HCT116 (cell line): Measurements from ENCODE around the gene LRRN2. TPM values are rescaled to one million over a fixed set of nuclear protein-coding genes. Genes with fewer than 3 reads are reported as not detected.

Experiments
- ATAC-seq: fragments of 200-7000 bp; cut with Tn5 transposase; 2 replicates; pipeline ENCODE4 v1.9.1; 2020; ENCODE audit warnings: mild to moderate bottlenecking, moderate library complexity
- BruUV-seq: library from RNA; stranded (reverse); fragments of 400-500 nt; replicated peaks from 2 replicates; lab custom pipeline; 2021; lab: Mats Ljungman, UMichigan
- CTCF ChIA-PET: fragments of 300-600 bp; sonication (Branson Sonifier 250); formaldehyde crosslinking; loops from one replicate; lab custom pipeline; 2021; ENCODE audit warnings: antibody characterized with exemption; lab: Charles Lee
- POLR2A ChIA-PET: fragments of 300-600, 350-600 bp; sonication (Branson Sonifier 250); formaldehyde crosslinking; loops from one replicate; lab custom pipeline; 2021; ENCODE audit warnings: antibody characterized with exemption; lab: Charles Lee
- RAD21 ChIA-PET, 2 experiments: fragments of 300-600 bp; sonication (Branson Sonifier 250); formaldehyde crosslinking; loops; one replicate each; lab custom pipeline; 2023; ENCODE audit warnings: low total read pairs in 2 of 2; ENCODE audit not compliant: uncharacterized antibody in 2 of 2, unreplicated experiment in 2 of 2, low non-redundant PET in 1 of 2; lab: Charles Lee
- DNase-seq: peaks from one replicate; pipeline ENCODE4 v3.0.0-alpha.2; 2010; ENCODE audit warnings: low read depth, low spot score
- H2AFZ ChIP-seq: fragments of 200-600 bp; shearing (Covaris generic), sonication (generic); 2 replicates; pipeline ENCODE4 v1.6.1; 2017; ENCODE audit warnings: low read depth, mixed run types, mixed read lengths, antibody characterized with exemption, low read length; ENCODE audit not compliant: poor library complexity, severe bottlenecking
- H3K27ac ChIP-seq: 2 replicates; pipeline ENCODE4 v1.5.1; 2012; ENCODE audit warnings: low read depth, low read length
- H3K27me3 ChIP-seq: fragments of 200-600 bp; sonication (generic); 2 replicates; pipeline ENCODE4 v1.6.1; 2016; ENCODE audit warnings: mixed run types, low read length, mixed read lengths; ENCODE audit not compliant: insufficient read depth
- H3K36me3 ChIP-seq, 2 experiments: fragments of 200-500 bp in 1 of 2; fragments of 200-600 bp in 1 of 2; sonication (Bioruptor generic) in 1 of 2; sonication (generic) in 1 of 2; 2 replicates each; pipeline versions ENCODE4 v1.5.1 to v1.6.1; 2014 to 2016; ENCODE audit warnings: low read length in 2 of 2, inconsistent platforms in 1 of 2, mixed read lengths in 1 of 2, mixed run types in 1 of 2; ENCODE audit not compliant: insufficient read depth in 2 of 2, control insufficient read depth in 1 of 2
- H3K4me1 ChIP-seq, 2 experiments: fragments of 200-600 bp in 1 of 2; sonication (generic) in 1 of 2; 2 replicates each; pipeline versions ENCODE4 v1.5.1 to v1.6.1; 2012 to 2017; ENCODE audit warnings: low read length in 2 of 2, inconsistent platforms in 1 of 2, mild to moderate bottlenecking in 1 of 2, mixed read lengths in 1 of 2, mixed run types in 1 of 2, moderate library complexity in 1 of 2; ENCODE audit not compliant: insufficient read depth in 2 of 2, control insufficient read depth in 1 of 2
- H3K4me2 ChIP-seq: fragments of 200-600 bp; sonication (generic); 2 replicates; pipeline ENCODE4 v1.6.1; 2017; ENCODE audit warnings: mixed run types, low read length, mixed read lengths
- H3K4me3 ChIP-seq, 2 experiments: fragments of 200-600 bp in 1 of 2; sonication (generic) in 1 of 2; replicated peaks in 1 of 2; 2 replicates each; pipeline ENCODE4 v1.5.1; 2011 to 2016; ENCODE audit warnings: low read length in 2 of 2, control low read depth in 1 of 2, low read depth in 1 of 2, mild to moderate bottlenecking in 1 of 2, mixed read lengths in 1 of 2, mixed run types in 1 of 2
- H3K79me2 ChIP-seq: fragments of 200-600 bp; sonication (generic); 2 replicates; pipeline ENCODE4 v1.6.1; 2017; ENCODE audit warnings: mild to moderate bottlenecking, mixed run types, low read length, moderate library complexity, mixed read lengths; ENCODE audit not compliant: insufficient read depth
- H3K9ac ChIP-seq: fragments of 200-600 bp; sonication (generic); 2 replicates; pipeline ENCODE4 v1.6.1; 2016; ENCODE audit warnings: low read length, mixed read lengths
- H3K9me2 ChIP-seq: fragments of 200-600 bp; sonication (generic), shearing (Covaris generic); 2 replicates; pipeline ENCODE4 v1.6.1; 2017; ENCODE audit warnings: mixed run types, mild to moderate bottlenecking, moderate library complexity; ENCODE audit not compliant: insufficient read depth
- H3K9me3 ChIP-seq, 2 experiments: fragments of 200-500 bp in 1 of 2; fragments of 200-600 bp in 1 of 2; sonication (Bioruptor generic) in 1 of 2; sonication (generic) in 1 of 2; 2 replicates each; pipeline ENCODE4 v1.6.1; 2014 to 2017; ENCODE audit warnings: low read length in 2 of 2, mixed read lengths in 2 of 2, inconsistent platforms in 1 of 2, low read depth in 1 of 2, mild to moderate bottlenecking in 1 of 2, mixed run types in 1 of 2, moderate library complexity in 1 of 2; ENCODE audit not compliant: control insufficient read depth in 1 of 2, insufficient read depth in 1 of 2
- H4K20me1 ChIP-seq: fragments of 200-600 bp; sonication (generic), shearing (Covaris generic); 2 replicates; pipeline ENCODE4 v1.6.1; 2017; ENCODE audit warnings: mixed run types, mild to moderate bottlenecking, moderate library complexity; ENCODE audit not compliant: insufficient read depth
- CBX3 ChIP-seq: IDR thresholded peaks from 2 replicates; pipeline ENCODE4 v1.6.1; 2012; ENCODE audit warnings: low read depth
- CTCF ChIP-seq, 3 experiments: fragments of 200-600 bp in 1 of 3; sonication (generic) in 1 of 3; IDR thresholded peaks in 2 of 3; conservative IDR thresholded peaks in 1 of 3; 2 replicates each; pipeline ENCODE4 v1.5.1; 2012 to 2017; ENCODE audit warnings: low read depth in 2 of 3, low read length in 2 of 3, antibody characterized with exemption in 1 of 3, borderline replicate concordance in 1 of 3, control low read depth in 1 of 3, mild to moderate bottlenecking in 1 of 3, mixed read lengths in 1 of 3, mixed run types in 1 of 3, moderate library complexity in 1 of 3; ENCODE audit not compliant: insufficient read depth in 1 of 3
- EGR1 ChIP-seq: IDR thresholded peaks from 2 replicates; pipeline ENCODE4 v1.6.1; 2012; ENCODE audit warnings: low read depth
- ELF1 ChIP-seq: IDR thresholded peaks from 2 replicates; pipeline ENCODE4 v1.6.1; 2012; ENCODE audit warnings: low read depth, borderline replicate concordance
- EZH2phosphoT487 ChIP-seq: fragments of 200-600 bp; IDR thresholded peaks from 2 replicates; pipeline ENCODE4 v1.6.1; 2018; ENCODE audit warnings: antibody characterized with exemption, borderline replicate concordance
- FOSL1 ChIP-seq: IDR thresholded peaks from 2 replicates; pipeline ENCODE4 v1.6.1; 2012; ENCODE audit warnings: low read depth
- JUND ChIP-seq: IDR thresholded peaks from 2 replicates; pipeline ENCODE4 v1.6.1; 2012
- POLR2A ChIP-seq: IDR thresholded peaks from 2 replicates; pipeline ENCODE4 v1.7.0; 2011; ENCODE audit warnings: borderline replicate concordance; ENCODE audit not compliant: insufficient read depth, insufficient read length; ENCODE audit errors: extremely low read depth
- POLR2AphosphoS5 ChIP-seq: IDR thresholded peaks from 2 replicates; pipeline ENCODE4 v1.6.1; 2011; ENCODE audit warnings: mild to moderate bottlenecking, low read depth, low read length, moderate library complexity
- RAD21 ChIP-seq: IDR thresholded peaks from 2 replicates; pipeline ENCODE4 v1.6.1; 2012; ENCODE audit warnings: low read depth, mild to moderate bottlenecking
- SRF ChIP-seq: IDR thresholded peaks from 2 replicates; pipeline ENCODE4 v1.6.1; 2012; ENCODE audit warnings: low read depth
- YY1 ChIP-seq: IDR thresholded peaks from 2 replicates; pipeline ENCODE4 v1.6.1; 2011; ENCODE audit warnings: low read length, low read depth, moderate library complexity, mild to moderate bottlenecking; ENCODE audit not compliant: insufficient replicate concordance; ENCODE audit errors: extremely low read depth
- intact Hi-C: fragments of 100-400 bp; cut with micrococcal nuclease; formaldehyde crosslinking; loops from 2 replicates; pipeline ENCODE4 v1.10.0; 2022
- total RNA-seq: library from RNA; stranded (reverse); gene quantifications from one replicate; pipeline ENCODE4 v1.2.1, GENCODE V29; 2021; ENCODE audit not compliant: unreplicated experiment
- TF ChIP-seq, protein P1 (sequence below): IDR thresholded peaks from 2 replicates; pipeline ENCODE4 v1.6.1; 2011; ENCODE audit warnings: mild to moderate bottlenecking, low read length, moderate library complexity; ENCODE audit not compliant: insufficient replicate concordance; ENCODE audit errors: extremely low read depth
- TF ChIP-seq, protein P2 (sequence below): IDR thresholded peaks from 2 replicates; pipeline ENCODE4 v1.6.1; 2012
- TF ChIP-seq, protein P3 (sequence below): IDR thresholded peaks from 2 replicates; pipeline ENCODE4 v1.6.1; 2012; ENCODE audit warnings: low read depth

LRRN2 gene
- total RNA-seq, 1 experiment from 2014 or later, result 3.2 TPM

GRCh38 chr1:204640578-204640977, 45.0 kb downstream of the LRRN2 start:
- ChIA-PET POLR2A (no interaction called here), RAD21 (no interaction called here), CTCF (interaction anchor here (1.1 to 2.0 kb wide), 2 partner anchors 17 to 166 kb away, joined by 3 to 6 read pairs; no protein-coding TSS in a partner anchor)
- Histone ChIP-seq H3K9me2 (no peaks in the 10 kb centered on the region), H3K36me3 (no peaks in the 10 kb centered on the region), H4K20me1 (no peaks in the 10 kb centered on the region), H3K79me2 (no peaks in the 10 kb centered on the region), H2AFZ (no peak overlapping the region), H3K9ac (no peak overlapping the region), H3K27ac (no peak overlapping the region), H3K4me1 (no peaks in the 10 kb centered on the region), H3K4me2 (no peak overlapping the region), H3K9me3 (no peaks in the 10 kb centered on the region), H3K27me3 (no peaks in the 10 kb centered on the region; the same call in 1 of the 2 replicates), H3K4me3 (no peak overlapping the region)
- DNase-seq (no peak), ATAC-seq (no peak)
- intact Hi-C loops, result no loop called here
- BruUV-seq, result no TSS peak
- TF ChIP-seq, protein P1, sequence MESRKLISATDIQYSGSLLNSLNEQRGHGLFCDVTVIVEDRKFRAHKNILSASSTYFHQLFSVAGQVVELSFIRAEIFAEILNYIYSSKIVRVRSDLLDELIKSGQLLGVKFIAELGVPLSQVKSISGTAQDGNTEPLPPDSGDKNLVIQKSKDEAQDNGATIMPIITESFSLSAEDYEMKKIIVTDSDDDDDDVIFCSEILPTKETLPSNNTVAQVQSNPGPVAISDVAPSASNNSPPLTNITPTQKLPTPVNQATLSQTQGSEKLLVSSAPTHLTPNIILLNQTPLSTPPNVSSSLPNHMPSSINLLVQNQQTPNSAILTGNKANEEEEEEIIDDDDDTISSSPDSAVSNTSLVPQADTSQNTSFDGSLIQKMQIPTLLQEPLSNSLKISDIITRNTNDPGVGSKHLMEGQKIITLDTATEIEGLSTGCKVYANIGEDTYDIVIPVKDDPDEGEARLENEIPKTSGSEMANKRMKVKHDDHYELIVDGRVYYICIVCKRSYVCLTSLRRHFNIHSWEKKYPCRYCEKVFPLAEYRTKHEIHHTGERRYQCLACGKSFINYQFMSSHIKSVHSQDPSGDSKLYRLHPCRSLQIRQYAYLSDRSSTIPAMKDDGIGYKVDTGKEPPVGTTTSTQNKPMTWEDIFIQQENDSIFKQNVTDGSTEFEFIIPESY, result no peak
- TF ChIP-seq FOSL1 (no peak), YY1 (no peak), RAD21 (no peak), CBX3 (no peak), EZH2phosphoT487 (no peak), EGR1 (no peak), JUND (no peak), POLR2A (no peak), SRF (no peak), ELF1 (no peak), POLR2AphosphoS5 (no peak), CTCF (IDR thresholded peaks at IDR 0.05 in 2 of 3, conservative IDR thresholded peaks at IDR 0.05 in 1 of 3; ENCODE audit: borderline replicate concordance in 1 of 3, insufficient read depth in 1 of 3, low read depth in 2 of 3, low read length in 2 of 3) (no peak)
- TF ChIP-seq, protein P2, sequence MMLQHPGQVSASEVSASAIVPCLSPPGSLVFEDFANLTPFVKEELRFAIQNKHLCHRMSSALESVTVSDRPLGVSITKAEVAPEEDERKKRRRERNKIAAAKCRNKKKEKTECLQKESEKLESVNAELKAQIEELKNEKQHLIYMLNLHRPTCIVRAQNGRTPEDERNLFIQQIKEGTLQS, result no peak
- TF ChIP-seq, protein P3, sequence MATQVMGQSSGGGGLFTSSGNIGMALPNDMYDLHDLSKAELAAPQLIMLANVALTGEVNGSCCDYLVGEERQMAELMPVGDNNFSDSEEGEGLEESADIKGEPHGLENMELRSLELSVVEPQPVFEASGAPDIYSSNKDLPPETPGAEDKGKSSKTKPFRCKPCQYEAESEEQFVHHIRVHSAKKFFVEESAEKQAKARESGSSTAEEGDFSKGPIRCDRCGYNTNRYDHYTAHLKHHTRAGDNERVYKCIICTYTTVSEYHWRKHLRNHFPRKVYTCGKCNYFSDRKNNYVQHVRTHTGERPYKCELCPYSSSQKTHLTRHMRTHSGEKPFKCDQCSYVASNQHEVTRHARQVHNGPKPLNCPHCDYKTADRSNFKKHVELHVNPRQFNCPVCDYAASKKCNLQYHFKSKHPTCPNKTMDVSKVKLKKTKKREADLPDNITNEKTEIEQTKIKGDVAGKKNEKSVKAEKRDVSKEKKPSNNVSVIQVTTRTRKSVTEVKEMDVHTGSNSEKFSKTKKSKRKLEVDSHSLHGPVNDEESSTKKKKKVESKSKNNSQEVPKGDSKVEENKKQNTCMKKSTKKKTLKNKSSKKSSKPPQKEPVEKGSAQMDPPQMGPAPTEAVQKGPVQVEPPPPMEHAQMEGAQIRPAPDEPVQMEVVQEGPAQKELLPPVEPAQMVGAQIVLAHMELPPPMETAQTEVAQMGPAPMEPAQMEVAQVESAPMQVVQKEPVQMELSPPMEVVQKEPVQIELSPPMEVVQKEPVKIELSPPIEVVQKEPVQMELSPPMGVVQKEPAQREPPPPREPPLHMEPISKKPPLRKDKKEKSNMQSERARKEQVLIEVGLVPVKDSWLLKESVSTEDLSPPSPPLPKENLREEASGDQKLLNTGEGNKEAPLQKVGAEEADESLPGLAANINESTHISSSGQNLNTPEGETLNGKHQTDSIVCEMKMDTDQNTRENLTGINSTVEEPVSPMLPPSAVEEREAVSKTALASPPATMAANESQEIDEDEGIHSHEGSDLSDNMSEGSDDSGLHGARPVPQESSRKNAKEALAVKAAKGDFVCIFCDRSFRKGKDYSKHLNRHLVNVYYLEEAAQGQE, result no peak
